ENCODE results near the gene ZNF385A.

Gene ZNF385A

GRCh38 chr12:54421175-54421878 lies 36.8 kb upstream of the ZNF385A start:
- Histone ChIP-seq H3K9me2 (replicated peaks; ENCODE audit: low read depth, low read length) (no peaks in the 10 kb centered on the region), H3K27me3 (ENCODE audit: insufficient read depth, low read length, poor library complexity, severe bottlenecking) (peaks cover 10% of the 10 kb centered on the region), H3K79me2 (ENCODE audit: insufficient read depth, low read length) (peaks cover 37% of the 10 kb centered on the region), H4K20me1 (ENCODE audit: insufficient read depth, low read length, poor library complexity, severe bottlenecking) (peaks cover 6% of the 10 kb centered on the region), H3F3A (ENCODE audit: low read depth) (no peaks in the 10 kb centered on the region), H3K36me3 (ENCODE audit: insufficient read depth, low read length) (no peaks in the 10 kb centered on the region), H3K4me3 (ENCODE audit: low read length, poor library complexity, severe bottlenecking) (no peak overlapping the region), H3K9me3 (ENCODE audit: insufficient read depth, low read depth, low read length) (no peaks in the 10 kb centered on the region), H3K4me2 (ENCODE audit: low read depth, low read length, poor library complexity, severe bottlenecking) (peak overlapping the region; percentile 100), H3K9ac (ENCODE audit: low read depth, low read length, poor library complexity, severe bottlenecking) (peak overlapping the region; percentile 41), H3K4me1 (ENCODE audit: insufficient read depth, low read length, poor library complexity, severe bottlenecking) (peaks cover 43% of the 10 kb centered on the region), H2AFZ (ENCODE audit: low read length) (no peak overlapping the region)
- TF ChIP-seq CTCF (conservative IDR thresholded peaks at IDR 0.05; ENCODE audit: low read length) (no peak), EZH2phosphoT487 (IDR thresholded peaks at IDR 0.05; ENCODE audit: borderline replicate concordance) (no peak)

- Histone ChIP-seq H2AFZ (ENCODE audit: low read length) (no peak overlapping the region), H3F3A (ENCODE audit: low read depth) (0 out of 2 replicates have a peak, but pooled peaks cover 2% of the 10 kb centered on the region), H3K4me1 (ENCODE audit: insufficient read depth, low read length, poor library complexity, severe bottlenecking) (peaks cover 47% of the 10 kb centered on the region), H3K36me3 (ENCODE audit: insufficient read depth, low read length) (no peaks in the 10 kb centered on the region), H4K20me1 (ENCODE audit: insufficient read depth, low read length, poor library complexity, severe bottlenecking) (peaks cover 7% of the 10 kb centered on the region), H3K4me2 (ENCODE audit: low read depth, low read length, poor library complexity, severe bottlenecking) (peak overlapping the region; percentile 100), H3K4me3 (ENCODE audit: low read length, poor library complexity, severe bottlenecking) (peak overlapping the region; percentile 26), H3K9me3 (ENCODE audit: insufficient read depth, low read depth, low read length) (no peaks in the 10 kb centered on the region), H3K79me2 (ENCODE audit: insufficient read depth, low read length) (peaks cover 43% of the 10 kb centered on the region), H3K9me2 (replicated peaks; ENCODE audit: low read depth, low read length) (no peaks in the 10 kb centered on the region), H3K9ac (ENCODE audit: low read depth, low read length, poor library complexity, severe bottlenecking) (peak overlapping the region; percentile 41), H3K27me3 (ENCODE audit: insufficient read depth, low read length, poor library complexity, severe bottlenecking) (peaks cover 10% of the 10 kb centered on the region)
- no peak for TF ChIP-seq CTCF (conservative IDR thresholded peaks at IDR 0.05; ENCODE audit: low read length)
- no peak for TF ChIP-seq EZH2phosphoT487 (IDR thresholded peaks at IDR 0.05; ENCODE audit: borderline replicate concordance)
Observed at GRCh38 chr12:54420766-54421144, 36.2 kb upstream of the ZNF385A start.

GRCh38 chr12:54419088-54419887 lies 34.8 kb upstream of the ZNF385A start, which contains the start of gene ITGA5:
Gene ITGA5 (minus strand): TSS chr12:54419266. CDS start chr12:54419198, 68 bp downstream.
- Histone ChIP-seq H3K9me2 (replicated peaks; ENCODE audit: low read depth, low read length) (no peaks in the 10 kb centered on the region), H3K4me3 (ENCODE audit: low read length, poor library complexity, severe bottlenecking) (peak within 1 kb of the TSS; percentile 98), H4K20me1 (ENCODE audit: insufficient read depth, low read length, poor library complexity, severe bottlenecking) (peaks cover 7% of the 10 kb centered on the region), H2AFZ (ENCODE audit: low read length) (peak within 1 kb of the TSS; percentile 29), H3K4me2 (ENCODE audit: low read depth, low read length, poor library complexity, severe bottlenecking) (peak within 1 kb of the TSS; percentile 100), H3K79me2 (ENCODE audit: insufficient read depth, low read length) (peaks cover 58% of the 10 kb centered on the region), H3K4me1 (ENCODE audit: insufficient read depth, low read length, poor library complexity, severe bottlenecking) (peaks cover 58% of the 10 kb centered on the region), H3F3A (ENCODE audit: low read depth) (peaks cover 6% of the 10 kb centered on the region; the same call in 1 of the 2 replicates), H3K27me3 (ENCODE audit: insufficient read depth, low read length, poor library complexity, severe bottlenecking) (peaks cover 10% of the 10 kb centered on the region), H3K9ac (ENCODE audit: low read depth, low read length, poor library complexity, severe bottlenecking) (peak within 1 kb of the TSS; percentile 99), H3K9me3 (ENCODE audit: insufficient read depth, low read depth, low read length) (no peaks in the 10 kb centered on the region), H3K36me3 (ENCODE audit: insufficient read depth, low read length) (no peaks in the 10 kb centered on the region)
- TF ChIP-seq CTCF (conservative IDR thresholded peaks at IDR 0.05; ENCODE audit: low read length) = no peak
- TF ChIP-seq EZH2phosphoT487 (IDR thresholded peaks at IDR 0.05; ENCODE audit: borderline replicate concordance) = no peak

Data from Loucy (cell line).